AG10803 (cell line): ENCODE data around the gene PDLIM5.
A peak's percentile ranks its signal among the peaks of the same experiment; 100 is the strongest.

Experiments
- DNase-seq: peaks from one replicate; pipeline ENCODE4 v3.0.0; 2010; ENCODE audit warnings: low read depth
- H3K4me3 ChIP-seq: 2 replicates; pipeline ENCODE4 v1.5.1; 2011; ENCODE audit warnings: mild to moderate bottlenecking, low read length, control low read depth
- TF ChIP-seq, protein P1 (sequence below): conservative IDR thresholded peaks from 2 replicates; pipeline ENCODE4 v1.5.1; 2011; ENCODE audit warnings: mild to moderate bottlenecking, low read length, control low read depth, inconsistent platforms

The PDLIM5 gene

DNA sequence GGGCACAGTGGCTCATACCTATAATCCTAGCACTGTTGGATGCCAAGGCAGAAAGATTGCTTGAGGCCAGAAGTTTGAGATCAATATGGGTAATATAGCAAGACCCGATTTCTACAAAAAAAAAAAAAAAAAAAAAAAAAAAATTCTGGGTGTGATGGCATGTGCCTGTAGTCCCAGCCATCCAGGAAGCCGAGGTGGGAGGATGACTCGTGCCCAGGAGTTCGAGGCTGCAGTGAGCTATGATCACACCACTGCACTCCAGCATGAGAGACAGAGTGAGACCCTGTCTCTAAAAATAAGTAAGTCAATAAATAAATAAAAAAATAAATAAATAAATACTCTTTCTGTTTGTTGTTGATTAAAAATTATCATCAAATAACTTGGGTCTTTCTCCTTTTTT lies 243.6 kb downstream of the PDLIM5 start:
- DNase-seq, result no peak
- TF ChIP-seq, protein P1, sequence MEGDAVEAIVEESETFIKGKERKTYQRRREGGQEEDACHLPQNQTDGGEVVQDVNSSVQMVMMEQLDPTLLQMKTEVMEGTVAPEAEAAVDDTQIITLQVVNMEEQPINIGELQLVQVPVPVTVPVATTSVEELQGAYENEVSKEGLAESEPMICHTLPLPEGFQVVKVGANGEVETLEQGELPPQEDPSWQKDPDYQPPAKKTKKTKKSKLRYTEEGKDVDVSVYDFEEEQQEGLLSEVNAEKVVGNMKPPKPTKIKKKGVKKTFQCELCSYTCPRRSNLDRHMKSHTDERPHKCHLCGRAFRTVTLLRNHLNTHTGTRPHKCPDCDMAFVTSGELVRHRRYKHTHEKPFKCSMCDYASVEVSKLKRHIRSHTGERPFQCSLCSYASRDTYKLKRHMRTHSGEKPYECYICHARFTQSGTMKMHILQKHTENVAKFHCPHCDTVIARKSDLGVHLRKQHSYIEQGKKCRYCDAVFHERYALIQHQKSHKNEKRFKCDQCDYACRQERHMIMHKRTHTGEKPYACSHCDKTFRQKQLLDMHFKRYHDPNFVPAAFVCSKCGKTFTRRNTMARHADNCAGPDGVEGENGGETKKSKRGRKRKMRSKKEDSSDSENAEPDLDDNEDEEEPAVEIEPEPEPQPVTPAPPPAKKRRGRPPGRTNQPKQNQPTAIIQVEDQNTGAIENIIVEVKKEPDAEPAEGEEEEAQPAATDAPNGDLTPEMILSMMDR, result no peak

DNA sequence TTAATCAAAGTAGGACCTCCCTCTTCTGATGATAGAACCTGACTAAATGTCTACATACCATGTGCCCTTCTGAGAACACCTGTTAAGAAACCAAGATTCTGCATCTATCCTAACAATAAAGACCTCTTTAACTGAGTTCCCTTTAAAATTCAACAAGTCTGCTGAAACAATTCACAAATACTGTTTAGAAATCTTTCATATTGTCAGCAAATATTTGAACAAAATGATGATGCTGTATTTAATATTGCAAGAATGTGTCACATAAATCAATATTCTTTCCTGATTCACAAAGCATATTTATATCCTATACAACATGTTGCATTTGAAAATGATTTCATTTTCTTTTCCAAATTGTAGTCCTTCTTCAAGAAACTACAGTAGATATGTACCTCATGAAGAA lies 246.4 kb downstream of the PDLIM5 start:
- no peak overlapping the region for H3K4me3 ChIP-seq
- TF ChIP-seq, protein P1, result no peak
- no peak for DNase-seq

More for the DNA sequence above, 243.6 kb downstream of the PDLIM5 start:
- no peak overlapping the region for H3K4me3 ChIP-seq

GRCh38 chr4:94700298-94700697 lies 248.6 kb downstream of the PDLIM5 start:
- TF ChIP-seq, protein P1, result no peak
- DNase-seq, result no peak
- H3K4me3 ChIP-seq, result no peak overlapping the region

DNA sequence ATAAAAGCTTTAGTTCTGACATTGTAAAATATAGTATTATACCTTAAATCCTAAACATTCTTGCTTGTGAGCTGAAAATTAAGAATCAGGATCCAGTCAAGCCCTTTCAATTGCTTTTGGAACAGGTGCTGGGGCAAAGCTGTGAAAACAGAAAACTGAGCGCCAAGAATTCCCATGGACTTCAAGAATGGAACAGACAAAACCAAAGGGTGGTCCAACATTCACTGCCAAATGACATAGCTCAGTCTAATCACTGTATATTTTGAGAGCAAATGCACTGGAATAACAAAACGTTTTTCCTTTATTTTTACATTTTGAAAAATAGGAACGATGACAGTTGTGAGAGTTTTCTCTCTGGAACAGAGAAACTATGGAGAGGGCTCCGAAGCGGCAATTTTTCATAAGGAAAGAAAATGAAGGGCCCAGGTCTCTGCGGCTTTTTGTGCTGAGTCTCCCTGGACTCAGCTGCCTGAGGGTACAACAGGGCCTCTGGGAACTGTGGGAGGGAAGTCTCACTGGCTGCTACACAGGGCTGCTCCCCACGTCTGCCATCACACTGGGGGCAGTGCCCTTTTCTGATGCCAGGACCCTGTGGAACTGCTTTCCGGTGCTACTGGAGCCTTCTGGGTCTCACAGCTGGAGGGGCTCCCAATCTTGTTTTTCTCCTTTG lies 250.0 kb downstream of the PDLIM5 start:
- DNase-seq, result no peak
- H3K4me3 ChIP-seq, result no peak overlapping the region
- TF ChIP-seq, protein P1, result no peak

GRCh38 chr4:94711635-94712034 lies 259.9 kb downstream of the PDLIM5 start:
- TF ChIP-seq, protein P1, result no peak

GRCh38 chr4:94714365-94715160 lies 262.8 kb downstream of the PDLIM5 start:
- TF ChIP-seq, protein P1, result no peak
- H3K4me3 ChIP-seq, result peak overlapping the region; percentile 19
- peak; percentile 98 for DNase-seq

More at GRCh38 chr4:94711635-94712034, 259.9 kb downstream of the PDLIM5 start:
- no peak overlapping the region for H3K4me3 ChIP-seq
- DNase-seq, result peak; percentile 9

GRCh38 chr4:94715726-94716125 lies 264.0 kb downstream of the PDLIM5 start:
- no peak for DNase-seq
- no peak overlapping the region for H3K4me3 ChIP-seq
- TF ChIP-seq, protein P1, result no peak
